Effector CD8-positive, alpha-beta T cell (primary cell): ENCODE results near the gene MRGPRF.
"Not testable (repeated sequence)": the region's sequence is repeated elsewhere in the genome, so short reads cannot be mapped to it uniquely, and the experiment has no call there.

Experiments
- DNase-seq: peaks from one replicate; lab custom pipeline; 2025; lab: John Stamatoyannopoulos, UW

MRGPRF gene

DNA sequence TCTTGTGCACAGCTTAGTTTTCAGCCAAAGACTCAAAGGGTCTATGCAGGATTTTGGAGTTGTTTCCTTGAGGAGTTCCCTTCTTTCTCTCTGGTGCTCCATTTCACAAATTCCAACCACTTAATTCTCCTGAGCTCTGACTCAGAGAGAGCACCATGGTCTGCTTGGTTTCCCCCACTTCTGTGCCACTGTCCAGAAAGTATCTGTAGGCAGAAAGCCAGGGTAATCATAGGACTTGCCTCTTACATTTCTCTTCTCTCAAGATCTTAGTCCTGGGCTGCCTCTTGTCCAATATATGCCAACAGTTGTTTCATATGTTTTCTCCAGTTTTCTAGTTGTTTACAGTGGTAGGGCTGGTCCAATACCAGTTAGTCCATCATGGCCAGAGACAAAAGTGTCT, 25.8 kb downstream of the MRGPRF start:
- DNase-seq: no peak

DNA sequence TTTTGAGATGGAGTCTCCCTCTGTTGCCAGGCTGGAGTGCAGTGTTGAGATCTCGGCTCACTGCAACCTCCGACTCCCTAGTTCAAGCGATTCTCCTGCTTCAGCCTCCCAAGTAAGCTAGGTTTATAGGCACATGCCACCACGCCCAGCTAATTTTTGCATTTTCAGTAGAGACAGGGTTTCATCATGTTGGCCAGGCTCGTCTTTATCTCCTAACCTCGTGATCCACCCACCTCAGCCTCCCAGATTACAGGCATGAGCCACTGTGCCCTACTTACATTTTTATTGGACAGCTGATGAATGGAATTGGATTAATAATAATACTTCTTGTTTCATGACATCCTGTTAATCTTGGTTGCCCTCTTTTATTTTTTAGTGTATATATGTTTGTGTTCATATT, 29.2 kb downstream of the MRGPRF start:
- DNase-seq: no peak

DNA sequence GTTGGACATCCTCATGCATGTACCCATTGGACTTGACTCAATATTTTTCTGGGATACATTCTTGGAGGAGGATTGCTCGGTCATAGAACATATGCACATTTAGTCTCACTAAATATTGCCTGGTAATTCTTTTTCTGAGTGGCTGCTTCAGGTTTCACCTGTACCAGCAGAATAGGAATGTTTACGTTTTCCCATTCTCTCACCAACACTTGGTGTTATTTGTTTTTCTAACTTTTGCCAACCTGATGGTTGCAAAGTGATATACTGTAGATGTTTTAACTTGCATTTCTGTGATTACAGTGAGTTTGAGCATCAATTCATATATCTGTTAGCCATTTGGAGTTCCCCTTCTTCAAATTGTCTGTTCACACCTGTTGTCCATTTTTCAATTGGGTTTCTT, 30.9 kb downstream of the MRGPRF start:
- no peak for DNase-seq

DNA sequence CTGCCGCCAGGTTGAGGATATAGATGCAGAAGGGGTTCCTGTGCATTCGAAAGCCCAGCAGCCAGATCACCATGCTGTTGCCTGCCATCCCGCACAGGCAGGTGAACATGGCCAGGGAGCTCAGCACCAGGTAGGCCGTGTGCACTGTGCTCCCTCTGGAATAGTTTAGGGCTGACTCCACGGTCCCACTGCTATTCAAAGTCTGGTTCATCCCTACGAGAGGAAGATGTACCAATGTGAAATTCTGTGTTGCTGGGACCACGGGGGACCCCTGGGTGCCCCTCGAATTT, 32.3 kb downstream of the MRGPRF start, which contains the start of gene MRGPRD:
MRGPRD (minus strand) TSS at position 211 of the 290 bp plus-strand sequence; CDS start at position 211, 0 bp downstream.
- DNase-seq: no peak

DNA sequence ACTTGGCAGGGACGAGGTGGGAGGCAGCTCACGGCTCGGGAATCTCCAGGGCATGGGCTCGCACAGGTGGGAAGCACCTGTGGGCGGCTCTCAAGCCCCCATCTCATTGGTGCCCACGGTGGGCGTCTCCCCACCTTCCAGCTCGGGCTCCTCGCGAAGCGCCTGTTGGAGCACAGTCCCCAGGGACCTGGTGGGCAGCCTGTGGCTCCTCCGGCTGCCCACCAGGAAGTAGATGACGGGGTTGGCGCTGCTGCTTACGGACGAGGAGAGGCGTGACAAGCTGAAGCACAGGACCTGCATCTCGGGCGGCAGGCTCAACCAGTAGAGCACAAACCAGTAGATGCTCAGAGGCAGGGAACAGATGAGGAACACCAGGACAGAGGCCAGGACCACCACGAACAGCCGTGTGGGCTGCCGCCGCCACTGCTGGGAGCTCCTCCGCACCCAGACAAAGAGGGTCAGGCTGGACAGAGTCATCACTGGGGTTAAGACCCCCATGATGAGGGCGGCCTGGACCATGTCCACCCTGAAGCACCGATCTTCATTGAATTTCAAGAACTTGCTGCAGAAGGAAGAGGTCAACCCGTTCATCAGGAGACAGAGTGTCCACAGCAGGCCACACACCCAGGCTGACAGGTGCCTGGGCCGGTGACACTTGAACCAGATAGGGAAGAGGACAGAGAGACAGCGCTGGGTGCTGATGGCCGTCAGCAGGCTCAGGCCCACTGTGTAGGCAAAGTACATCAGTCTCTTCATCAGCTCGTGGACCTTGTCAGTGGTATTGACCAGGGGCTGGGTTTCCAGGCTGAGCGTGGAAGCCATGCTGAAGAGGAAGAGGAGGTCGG, 32.9 kb downstream of the MRGPRF start:
- no peak for DNase-seq

DNA sequence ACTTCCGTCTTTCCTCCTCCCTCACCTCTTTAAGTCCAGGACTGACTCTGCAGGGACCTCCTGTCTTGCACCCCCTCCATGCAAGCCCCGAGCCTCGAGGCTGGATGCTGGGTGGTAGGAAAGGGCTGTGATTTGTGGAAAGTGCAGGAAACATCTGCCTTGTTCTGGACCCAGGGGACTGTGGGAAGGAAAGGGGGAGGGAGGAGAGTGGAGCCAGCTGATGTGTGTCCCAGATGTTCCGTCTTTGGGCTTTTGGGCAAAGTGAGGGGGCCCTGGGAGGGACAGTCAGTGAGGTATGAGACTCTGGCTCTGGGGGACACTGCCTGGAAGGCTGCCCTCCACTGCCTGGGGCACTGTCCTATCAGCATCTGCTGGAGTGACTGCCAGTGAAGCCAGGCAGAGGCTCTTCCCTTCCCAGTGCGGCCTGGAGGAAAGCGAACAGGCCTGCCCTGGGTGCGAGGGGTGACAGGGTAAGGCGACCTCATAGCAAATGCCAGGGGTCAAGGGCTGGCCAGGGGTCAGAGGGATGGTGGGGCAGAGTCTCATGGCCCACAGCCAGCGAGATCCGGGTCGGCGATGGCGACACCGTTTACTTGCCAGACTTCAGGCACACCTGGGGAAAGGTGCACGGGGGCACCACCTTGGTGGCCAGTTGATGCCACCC, 34.0 kb downstream of the MRGPRF start:
- no peak for DNase-seq

DNA sequence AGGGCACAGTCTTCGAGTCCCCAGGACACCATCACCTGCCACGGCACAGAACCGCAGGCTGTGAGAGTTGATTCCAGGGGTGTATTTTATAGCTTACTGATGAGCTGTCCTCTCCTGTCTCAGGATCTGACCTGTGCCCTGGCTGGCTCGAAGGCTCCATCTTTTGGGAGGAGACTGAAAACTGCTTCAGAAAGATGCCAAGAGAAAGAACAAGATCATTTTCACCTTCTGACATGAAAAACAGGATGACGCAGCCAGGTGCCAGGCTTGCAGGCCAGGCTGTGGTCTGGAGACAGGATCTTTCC, 34.5 kb downstream of the MRGPRF start:
- no peak for DNase-seq

DNA sequence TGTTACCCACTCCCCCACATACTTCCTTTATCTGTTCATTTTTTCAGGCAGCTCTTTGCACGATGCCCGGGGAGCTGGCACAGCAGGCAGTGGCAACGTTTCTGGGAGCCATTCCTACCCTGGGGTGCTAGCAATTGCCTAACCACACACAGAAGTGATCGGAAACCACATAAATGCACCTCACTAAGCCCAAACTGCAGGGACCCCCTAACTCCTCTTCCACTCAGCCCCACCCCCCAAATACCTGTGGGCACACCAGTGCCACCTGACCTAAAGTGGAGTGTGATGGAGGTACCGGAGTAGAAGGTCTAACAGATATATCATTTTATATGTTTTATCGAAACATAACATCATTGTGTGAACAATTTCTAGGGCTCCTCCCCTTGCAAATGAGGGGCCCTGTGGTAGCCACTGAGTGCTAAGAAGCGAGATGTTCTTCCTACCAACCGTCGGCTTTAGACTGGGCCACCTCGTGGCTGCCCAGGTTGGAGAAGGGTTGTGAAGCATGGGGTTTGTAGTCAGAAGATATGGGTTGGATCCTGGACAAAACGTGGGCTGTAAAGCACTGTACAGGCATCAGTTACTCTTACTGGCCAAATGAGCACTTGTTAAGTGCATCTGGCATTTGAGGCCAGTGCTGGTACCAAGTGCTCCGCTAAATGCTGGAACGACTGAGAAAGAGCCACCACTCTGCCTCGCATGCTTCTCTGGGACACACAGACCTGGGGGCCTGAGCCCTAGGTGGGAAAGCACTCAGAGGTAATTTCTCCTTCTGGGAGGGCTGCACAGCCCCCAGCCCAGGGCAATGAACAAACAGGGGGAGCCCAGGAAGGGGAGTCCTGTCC, 35.0 kb downstream of the MRGPRF start:
- DNase-seq: no peak

DNA sequence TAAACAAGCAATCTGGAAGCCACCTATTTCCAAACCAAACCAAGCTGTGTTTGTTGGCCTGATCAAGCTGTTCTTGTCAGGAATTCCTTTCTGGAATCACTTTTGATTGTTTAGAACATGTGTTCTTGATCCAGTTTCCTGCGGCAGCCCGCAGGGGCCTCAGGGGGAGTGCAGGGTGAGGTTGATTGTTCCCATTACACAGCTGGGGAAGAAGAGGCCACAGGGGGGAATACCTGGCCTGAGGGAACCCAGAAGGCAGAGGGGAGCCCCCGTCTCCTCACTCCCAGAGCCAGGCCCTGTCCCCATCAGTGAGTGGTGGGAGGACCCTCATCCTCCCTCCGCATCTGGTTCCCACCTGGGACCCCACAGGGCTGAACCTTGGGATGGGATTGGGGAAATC, 36.5 kb downstream of the MRGPRF start:
- no peak for DNase-seq

DNA sequence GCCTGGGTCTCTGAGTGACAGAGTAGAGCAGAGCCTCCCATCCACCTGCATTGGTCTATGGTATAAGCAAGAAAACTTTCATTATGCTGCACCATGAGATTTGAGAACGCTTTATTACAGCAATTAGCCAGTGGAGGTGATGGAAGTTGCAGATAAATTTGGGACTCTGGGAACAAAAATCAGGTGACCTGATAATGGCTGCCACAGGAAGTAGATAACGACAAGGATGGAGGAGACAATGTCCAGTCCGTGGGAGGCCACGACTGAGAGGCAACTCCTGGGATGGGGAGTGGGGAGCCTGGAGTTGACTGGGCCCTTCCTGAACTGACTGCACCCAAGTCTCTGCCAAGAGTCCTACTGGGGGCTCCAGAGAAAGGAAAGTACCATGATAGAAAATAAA, 37.0 kb downstream of the MRGPRF start:
- no peak for DNase-seq

DNA sequence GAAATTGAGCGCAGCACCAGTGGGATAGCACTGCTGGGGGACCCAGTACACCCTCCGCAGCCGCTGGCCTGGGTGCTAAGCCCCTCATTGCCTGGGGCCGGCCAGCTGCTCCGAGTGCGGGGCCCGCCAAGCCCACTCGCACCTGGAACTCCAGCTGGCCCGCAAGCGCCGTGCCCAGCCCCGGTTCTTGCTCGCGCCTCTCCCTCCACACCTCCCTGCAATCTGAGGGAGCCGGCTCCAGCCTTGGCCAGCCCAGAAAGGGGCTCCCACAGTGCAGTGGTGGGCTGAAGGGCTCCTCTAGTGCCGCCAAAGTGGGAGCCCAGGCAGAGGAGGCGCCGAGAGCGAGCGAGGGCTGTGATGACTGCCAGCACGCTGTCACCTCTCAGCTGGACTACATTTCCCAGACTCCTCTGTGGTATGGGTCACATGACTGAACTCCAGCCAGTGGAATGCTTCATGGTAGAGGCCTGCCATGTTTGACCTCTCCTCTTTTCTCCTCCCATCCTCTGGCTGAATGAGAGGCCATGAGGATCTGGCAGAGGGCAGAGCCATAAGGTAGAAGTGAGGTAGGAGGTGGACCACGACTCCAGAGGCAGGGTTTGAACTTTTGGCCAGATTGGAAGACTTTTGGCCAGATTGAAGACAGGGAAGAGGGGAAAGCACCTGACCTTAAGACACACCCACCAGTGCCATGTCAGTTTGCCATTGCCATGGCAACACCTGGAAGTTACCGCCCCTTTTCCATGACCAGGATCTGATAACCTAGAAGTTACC, 38.4 kb downstream of the MRGPRF start:
- DNase-seq: no peak

DNA sequence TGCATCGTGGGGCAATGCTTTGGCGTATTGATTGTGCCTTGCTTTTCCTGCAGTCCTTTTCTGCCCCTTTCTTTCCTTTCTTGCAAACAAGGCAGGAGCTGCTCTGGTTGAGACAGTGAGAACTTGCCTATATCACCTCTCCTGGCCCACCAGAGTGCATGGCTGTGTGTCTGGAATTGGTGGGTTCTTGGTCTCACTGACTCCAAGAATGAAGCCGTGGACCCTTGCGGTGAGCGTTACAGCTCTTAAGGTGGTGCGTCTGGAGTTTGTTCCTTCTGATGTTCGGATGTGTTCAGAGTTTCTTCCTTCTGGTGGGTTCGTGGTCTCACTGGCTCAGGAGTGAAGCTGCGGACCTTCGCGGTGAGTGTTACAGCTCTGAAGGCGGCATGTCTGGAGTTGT, 39.3 kb downstream of the MRGPRF start:
- not testable (repeated sequence) for DNase-seq

DNA sequence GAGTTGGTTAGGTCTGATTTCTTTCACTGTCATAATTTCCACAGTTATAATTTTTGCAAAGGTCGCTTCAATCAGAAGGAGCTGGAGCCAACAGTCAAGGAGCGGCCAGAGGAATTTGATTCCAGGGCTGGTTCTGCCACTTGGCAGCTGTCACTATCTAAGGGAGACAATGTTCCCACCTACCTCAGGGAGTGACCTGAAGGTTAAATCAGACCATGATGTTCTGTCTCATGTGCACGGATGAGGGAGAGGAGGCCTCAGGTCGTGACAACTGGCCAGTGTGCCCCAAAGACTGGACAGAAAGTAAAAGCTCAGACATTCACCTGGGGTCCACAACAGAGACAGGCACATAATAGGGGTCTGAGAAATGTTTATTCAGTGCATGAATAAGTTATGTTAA, 39.8 kb downstream of the MRGPRF start:
- DNase-seq: no peak

DNA sequence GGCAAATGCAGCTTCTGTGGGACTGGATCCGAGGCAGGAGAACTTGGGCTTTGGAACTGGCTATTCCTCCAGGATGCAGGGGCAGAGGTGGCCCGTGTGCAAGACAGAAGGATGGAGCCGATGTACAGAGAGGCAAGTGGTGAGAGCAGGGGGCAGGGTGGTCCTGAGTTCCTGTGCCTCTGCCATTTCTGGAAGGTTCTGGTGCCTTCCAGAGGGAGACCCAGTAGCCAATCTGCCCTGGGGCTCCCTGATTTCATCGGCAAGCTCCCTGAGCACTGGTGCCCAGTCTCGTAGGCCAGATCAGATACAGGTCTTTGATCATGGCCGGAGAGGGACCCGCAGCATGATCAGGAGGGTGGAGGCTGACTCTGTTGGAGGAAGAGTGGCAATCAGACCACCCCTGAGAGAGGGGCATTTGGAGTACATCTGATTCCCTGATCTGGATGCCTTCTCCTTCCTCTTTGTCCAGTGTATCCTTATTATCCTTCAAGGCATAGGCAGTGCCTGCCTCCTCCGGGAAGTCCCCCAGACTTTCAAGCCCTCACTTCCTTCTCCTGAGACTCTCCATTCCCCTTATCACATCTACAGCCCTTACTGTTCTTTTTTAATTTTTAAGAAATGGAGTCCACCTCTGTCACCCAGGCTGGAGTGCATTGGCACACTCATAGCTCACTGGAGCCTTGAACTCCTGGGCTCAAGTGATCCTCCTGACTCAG, 42.0 kb downstream of the MRGPRF start:
- DNase-seq: no peak

DNA sequence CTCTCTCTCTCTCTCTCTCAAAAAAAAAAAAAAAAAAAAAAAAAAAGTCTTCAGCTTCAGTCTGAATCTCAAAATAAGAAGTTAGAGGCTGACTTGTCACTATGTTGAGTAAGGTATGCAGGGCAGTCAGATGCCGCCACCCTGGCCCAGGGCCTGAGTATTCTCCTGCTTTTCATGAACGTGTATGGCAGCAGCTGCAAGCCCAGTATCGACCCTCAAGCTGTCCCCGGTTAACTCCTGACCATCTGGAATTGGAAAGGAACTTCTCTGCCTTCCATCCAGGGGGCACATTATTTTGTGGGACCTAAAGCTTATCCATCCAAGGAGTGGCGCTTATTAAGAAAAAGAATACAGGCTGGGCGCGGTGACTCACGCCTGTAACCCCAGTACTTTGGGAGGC, 43.7 kb downstream of the MRGPRF start:
- no peak for DNase-seq

DNA sequence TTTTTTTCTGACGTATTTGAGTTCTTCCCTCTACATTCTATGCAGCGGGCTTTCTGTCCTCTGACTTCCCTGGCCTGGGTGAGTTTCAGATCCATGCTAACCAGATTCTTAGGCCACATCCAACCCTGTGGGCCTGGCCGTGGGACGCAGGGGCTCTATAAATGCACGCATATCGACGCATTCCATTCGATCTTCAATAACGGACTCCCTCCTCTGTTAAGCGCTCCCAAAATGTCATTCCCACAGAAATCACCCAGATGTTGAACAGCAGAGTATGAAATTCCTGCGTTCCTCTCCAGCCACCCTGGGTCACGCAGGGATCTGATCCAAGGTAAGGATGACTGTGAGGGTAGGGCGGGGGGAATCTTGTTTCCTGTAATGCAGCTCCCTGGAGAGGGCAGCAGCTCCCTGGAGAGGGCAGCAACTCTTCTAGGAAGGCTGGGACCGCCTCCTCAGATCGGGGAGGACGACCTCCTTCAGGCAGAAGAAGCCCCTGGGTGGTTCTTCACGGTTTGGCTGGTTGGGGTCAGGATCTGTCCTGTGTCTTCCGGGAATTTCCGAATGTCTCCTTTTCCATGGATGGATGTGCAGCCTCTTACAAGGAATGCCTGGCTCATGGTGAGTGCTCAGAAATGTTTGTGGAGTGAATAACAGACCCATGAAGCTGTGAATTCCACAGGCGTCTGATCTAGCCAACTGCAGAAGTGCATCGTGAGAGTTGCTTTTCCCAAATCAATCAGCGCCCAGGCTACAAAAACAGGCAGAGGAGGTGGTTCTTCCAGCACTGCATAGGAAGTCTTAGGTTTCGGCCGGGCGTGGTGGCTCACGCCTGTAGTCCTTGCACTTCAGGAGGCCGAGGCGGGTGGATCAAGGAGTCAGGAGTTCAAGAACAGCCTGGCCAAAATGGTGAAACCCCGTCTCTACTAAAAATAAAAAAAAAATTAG, 44.5 kb downstream of the MRGPRF start:
- no peak for DNase-seq

DNA sequence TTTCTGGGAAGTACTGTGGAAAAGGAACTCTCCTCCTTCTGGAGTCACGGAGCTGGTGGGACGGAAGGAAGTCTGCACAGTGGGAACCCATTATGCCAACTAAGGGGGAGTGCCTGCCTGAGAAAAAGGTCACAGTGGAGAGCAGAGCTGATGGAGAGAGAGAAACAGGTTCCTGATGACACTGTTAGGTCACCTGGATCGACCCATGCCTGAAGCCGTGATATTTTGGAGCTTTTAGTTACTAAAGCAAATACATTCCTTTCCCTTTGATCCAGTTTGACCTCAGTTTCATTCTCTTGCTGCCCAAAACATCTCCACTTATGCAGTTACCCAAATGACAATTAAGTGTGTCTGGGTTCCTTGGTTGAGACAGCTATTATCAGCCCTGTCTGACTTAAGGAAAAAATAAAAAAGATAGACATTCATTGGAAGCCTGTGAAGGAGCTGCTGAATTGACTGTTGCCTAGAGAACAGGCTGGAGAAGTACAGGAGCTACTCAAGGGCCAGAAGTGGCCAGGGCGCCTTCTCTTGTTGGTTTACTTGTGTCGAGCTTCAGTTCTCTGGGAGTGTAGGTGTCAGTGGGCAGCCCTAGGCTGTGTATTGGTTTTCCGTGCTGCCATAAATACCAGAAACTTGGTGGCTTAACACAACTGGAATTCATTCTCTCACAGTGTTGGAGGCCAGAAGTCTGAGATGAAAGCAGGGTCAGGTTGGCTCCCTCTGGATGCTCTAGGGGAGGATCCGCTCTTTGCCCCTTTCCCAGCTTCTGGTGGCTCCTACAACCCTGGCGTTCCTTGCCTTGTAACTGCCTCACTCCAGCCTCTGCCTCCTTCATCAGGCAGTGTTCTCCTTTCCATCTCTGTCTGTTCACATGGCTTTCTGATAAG, 45.9 kb downstream of the MRGPRF start:
- no peak for DNase-seq

DNA sequence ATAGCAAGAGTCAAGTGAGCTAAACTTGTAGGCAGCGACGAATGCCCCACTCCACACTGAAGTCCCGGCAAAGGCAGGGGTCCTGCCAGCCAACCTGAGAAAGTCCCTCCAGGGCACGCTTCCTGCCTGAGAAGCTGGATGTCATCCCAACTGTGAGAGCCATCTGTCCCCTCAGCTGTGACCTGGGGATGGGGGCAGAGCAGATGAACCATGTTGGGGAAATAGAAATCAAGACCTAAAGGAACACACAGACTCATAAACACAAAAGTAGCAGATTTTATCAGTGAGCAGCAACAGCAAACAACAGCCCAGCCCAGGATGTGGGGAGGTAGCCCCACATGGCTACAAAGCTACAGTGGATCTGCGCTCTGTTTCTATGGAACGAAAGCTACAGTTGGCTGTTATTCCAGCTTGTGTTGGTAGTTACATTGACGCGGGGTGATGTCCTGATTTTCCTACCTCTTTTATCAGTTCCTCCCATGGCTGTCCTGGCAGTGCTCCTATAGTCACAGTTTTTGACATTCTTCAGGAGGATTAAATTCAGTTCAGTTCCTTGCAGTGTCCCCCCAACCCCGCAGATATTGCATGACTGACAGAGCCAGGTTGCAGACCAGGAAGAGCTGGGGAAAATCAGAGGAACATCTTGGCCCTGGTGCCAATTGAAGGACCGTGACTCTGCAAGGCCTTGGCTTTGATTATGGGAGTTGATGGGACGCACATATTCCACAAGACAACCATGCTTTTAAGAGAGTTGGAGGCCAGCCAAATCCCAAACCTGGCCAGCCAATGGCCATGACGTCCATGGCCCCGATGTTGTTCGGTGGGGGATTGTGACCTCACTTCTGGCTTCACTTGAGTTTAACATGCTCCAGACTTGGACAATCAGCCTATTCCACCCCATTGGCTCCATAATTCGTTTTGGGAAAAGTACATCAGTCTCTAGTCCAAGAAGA, 46.9 kb downstream of the MRGPRF start:
- no peak for DNase-seq
